GM12892 (cell line): ENCODE data around the gene PREX1.
"Not testable (repeated sequence)": the region's sequence is repeated elsewhere in the genome, so short reads cannot be mapped to it uniquely, and the experiment has no call there.

ENCODE experiments used
- DNase-seq: peaks from one replicate; pipeline ENCODE4 v3.0.0; 2011; ENCODE audit not compliant: insufficient read length
- FAIRE-seq: peaks from 2 replicates; lab custom pipeline; 2011; peaks lifted over from hg19 to GRCh38; lab: Jason Lieb, UNC
- POLR2A ChIP-seq: IDR thresholded peaks from 2 replicates; pipeline ENCODE4 v1.6.1; 2011; ENCODE audit warnings: low read depth, low read length, control low read depth
- POLR2AphosphoS5 ChIP-seq: IDR thresholded peaks from 2 replicates; pipeline ENCODE4 v1.6.1; 2011; ENCODE audit warnings: low read depth, low read length, control low read depth
- TAF1 ChIP-seq: IDR thresholded peaks from 2 replicates; pipeline ENCODE4 v1.6.1; 2011; ENCODE audit warnings: low read depth, mild to moderate bottlenecking, control low read depth, low read length, borderline replicate concordance

Gene PREX1

GRCh38 chr20:48761874-48762273 is 65.9 kb downstream of the PREX1 start:
- FAIRE-seq (no peak), DNase-seq (no peak)
- TF ChIP-seq POLR2AphosphoS5 (no peak), POLR2A (no peak), TAF1 (no peak)

DNA sequence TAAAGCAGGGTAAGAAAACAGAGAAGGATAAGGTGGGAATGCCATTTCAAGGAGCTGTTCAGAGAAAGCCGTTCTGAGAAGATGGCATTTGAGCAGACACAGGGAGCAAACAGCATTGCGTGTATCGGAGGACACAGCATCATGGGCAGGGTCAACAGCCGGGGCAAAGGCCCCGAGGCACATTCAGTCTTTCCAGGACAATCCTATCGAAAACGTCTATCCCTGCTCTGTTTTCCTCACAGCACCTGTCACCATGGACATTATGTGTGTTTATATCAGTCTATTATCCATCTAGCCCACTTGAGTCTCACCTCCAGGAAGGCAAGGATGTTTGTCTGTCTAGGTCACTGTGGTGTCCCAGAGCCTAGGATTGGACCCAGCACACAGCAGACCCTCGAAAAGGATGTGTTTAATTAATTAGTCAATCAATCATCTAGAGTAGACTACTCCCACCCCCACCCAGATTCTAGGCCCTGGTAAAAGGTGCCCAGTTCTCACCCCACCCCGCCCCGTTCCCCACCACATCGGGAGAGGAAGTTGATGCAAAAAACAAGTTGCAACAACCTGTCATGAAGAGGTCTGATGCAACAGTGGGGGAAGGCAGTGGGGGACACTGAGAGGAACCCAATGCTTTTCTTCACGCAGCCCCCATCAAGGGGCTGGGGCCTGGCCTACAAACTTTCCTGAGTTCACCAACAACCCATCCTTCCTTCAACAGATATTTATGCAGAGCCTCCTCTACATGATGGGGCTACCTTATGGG is 66.6 kb downstream of the PREX1 start:
- no peak for TF ChIP-seq POLR2AphosphoS5
- TF ChIP-seq TAF1, result no peak
- no peak for TF ChIP-seq POLR2A
- FAIRE-seq (peak; percentile 84), DNase-seq (no peak)

GRCh38 chr20:48760403-48760983 is 67.3 kb downstream of the PREX1 start:
- peak; percentile 85 for FAIRE-seq

DNA sequence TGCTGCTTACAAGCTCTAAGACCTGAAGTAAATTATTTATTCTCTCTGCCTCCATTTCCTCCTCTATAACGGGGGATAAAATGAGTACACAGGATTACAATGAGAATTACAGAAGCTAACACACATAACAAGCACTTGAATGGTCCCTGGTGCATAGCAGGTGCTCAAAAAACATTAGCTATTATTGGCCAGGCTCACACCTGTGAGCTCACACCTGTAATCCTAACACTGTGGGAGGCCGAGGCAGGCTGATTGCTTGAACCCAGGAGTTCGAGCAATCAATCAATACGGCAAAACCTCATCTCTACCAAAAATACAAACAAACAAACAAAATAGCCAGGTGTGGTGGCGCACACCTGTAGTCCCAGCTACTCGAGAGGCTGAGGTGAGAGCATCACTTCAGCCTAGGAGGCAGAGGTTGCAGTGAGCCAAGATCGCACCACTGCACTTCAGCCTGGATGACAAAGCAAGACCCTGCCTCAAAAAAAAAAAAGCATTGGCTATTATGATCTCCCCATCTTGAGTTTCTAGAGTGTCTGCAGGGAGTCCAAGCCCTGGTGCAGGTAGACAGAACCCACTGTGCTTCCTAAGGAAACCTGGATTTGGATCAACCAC is 68.1 kb downstream of the PREX1 start:
- FAIRE-seq (no peak), DNase-seq (no peak)
- TF ChIP-seq POLR2AphosphoS5 (no peak), TAF1 (no peak), POLR2A (no peak)

More at GRCh38 chr20:48760403-48760983, 67.3 kb downstream of the PREX1 start:
- DNase-seq, result peak; percentile 67
- TF ChIP-seq TAF1 (no peak), POLR2AphosphoS5 (no peak), POLR2A (no peak)

DNA sequence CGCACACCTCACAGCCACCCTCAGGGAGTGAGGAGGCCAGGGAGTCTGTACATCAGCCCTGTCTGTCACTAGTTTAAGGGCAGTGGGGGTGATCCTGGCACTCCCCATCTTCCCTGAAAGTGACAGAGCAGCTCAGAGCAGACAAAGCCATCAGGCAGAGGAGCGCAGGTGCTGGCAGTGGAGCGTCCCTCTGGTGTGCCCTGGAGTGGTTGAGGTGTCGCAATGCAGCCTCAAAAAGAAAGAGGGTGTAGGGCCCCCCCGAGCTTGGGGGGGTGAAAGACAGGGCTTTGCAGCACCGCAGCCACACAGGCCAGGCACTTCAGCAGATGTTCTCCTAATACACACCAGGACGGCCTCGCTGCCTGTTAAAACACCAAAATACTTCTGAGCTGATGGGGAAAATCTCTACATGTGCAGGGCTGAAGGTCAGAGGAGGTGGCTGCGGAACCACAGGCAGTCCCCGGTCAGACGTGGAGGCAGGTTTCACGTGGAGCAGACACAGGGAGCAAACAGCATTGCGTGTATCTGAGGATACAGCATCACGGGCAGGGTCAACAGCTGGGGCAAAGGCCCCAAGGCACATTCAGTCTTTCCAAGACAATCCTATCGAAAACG is 69.5 kb downstream of the PREX1 start:
- DNase-seq (no peak), FAIRE-seq (no peak)
- no peak for TF ChIP-seq POLR2AphosphoS5
- TF ChIP-seq POLR2A, result no peak
- TF ChIP-seq TAF1, result no peak

- DNase-seq, FAIRE-seq: not testable (repeated sequence)
Measured at GRCh38 chr20:48756774-48757173, 71.0 kb downstream of the PREX1 start.

DNA sequence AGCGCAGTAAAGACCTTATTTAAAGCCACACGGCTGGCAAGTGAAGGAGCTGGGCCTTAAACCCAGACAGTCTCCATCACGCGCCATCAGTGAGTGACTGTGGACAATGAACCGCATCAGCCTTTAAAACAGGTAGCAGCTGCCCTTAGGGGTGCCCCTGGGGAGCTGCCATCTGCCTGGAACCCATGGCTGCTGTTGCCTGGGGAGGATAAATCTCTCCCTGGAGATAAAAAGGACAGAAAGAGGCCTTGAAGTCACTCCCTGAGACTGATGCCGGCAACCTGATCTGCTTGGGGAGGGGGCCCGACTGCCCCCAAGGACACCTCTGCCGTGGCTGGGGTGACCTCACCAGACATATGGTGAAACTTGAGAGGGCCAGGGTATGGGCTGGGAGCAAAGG is 73.5 kb downstream of the PREX1 start:
- FAIRE-seq, result no peak
- no peak for DNase-seq
- no peak for TF ChIP-seq TAF1
- no peak for TF ChIP-seq POLR2AphosphoS5
- no peak for TF ChIP-seq POLR2A

- TF ChIP-seq TAF1 (no peak), POLR2AphosphoS5 (no peak), POLR2A (no peak)
- no peak for FAIRE-seq
Measured at GRCh38 chr20:48752963-48753362, 74.8 kb downstream of the PREX1 start.

GRCh38 chr20:48751871-48752270 is 75.9 kb downstream of the PREX1 start:
- FAIRE-seq, result no peak
- no peak for DNase-seq
- TF ChIP-seq TAF1, result no peak

More at GRCh38 chr20:48752963-48753362, 74.8 kb downstream of the PREX1 start:
- no peak for DNase-seq

GRCh38 chr20:48750941-48751635 is 76.7 kb downstream of the PREX1 start:
- FAIRE-seq (no peak), DNase-seq (no peak)
- TF ChIP-seq TAF1 (no peak), POLR2A (no peak), POLR2AphosphoS5 (no peak)

- TF ChIP-seq TAF1 (no peak), POLR2AphosphoS5 (no peak), POLR2A (no peak)
- DNase-seq, result no peak
- no peak for FAIRE-seq
Measured at GRCh38 chr20:48750376-48750775, 77.4 kb downstream of the PREX1 start.

- no peak for FAIRE-seq
- TF ChIP-seq POLR2A (no peak), TAF1 (no peak), POLR2AphosphoS5 (no peak)
- DNase-seq, result no peak
Measured at GRCh38 chr20:48749437-48749836, 78.4 kb downstream of the PREX1 start.
